Measurements from ENCODE around the gene RBP3. TPM values are rescaled to one million over a fixed set of nuclear protein-coding genes. Genes with fewer than 3 reads are reported as not detected.

RBP3 gene
- total and polyA plus RNA-seq, 8 donors, result not detected

GRCh38 chr10:47364911-47365310 lies 16.7 kb downstream of the RBP3 start:
- no peak for DNase-seq

DNA sequence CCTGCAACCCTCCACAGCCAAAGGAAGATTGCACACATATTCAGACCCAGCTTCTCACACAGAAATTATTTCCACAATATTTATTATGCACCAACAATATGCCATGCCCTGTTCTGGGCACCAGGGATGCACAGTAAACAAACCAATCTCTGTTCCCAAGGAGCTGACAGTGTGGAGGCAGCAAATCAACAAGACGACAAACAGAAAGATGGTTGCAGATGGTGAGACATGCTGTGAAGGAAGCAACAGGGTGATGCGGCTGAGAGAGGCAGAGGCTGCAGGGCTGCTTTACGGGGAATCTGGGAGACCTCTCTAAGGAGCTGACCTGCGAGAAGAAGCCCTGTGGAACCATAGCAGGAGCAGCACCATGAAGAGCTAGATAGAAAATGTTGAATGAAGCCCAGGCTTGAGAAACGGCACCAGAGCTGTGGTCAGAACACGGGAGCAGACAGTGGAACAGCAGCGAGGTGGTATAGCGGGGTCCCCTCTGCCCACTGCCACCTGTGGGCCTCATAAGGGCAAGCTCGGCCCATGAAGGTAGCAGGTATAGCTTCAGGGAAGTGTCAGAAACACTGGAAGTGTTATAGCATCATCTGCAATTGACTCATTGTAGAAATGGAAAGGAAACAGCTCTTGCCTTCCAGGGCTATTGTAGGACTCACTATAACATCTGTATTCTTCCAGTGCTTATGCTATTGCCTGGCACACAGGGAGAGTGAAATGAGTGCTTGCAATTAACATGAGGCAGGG lies 17.4 kb downstream of the RBP3 start:
- DNase-seq, result peak in 1 of 2 donors; percentile 8
- H3K36me3 ChIP-seq, result no peaks in the 10 kb centered on the region
- 87 to 93% (median 92%) methylated on average over 9 of the region's 9 CpGs for WGBS, 5 donors
- TF ChIP-seq, protein P1, sequence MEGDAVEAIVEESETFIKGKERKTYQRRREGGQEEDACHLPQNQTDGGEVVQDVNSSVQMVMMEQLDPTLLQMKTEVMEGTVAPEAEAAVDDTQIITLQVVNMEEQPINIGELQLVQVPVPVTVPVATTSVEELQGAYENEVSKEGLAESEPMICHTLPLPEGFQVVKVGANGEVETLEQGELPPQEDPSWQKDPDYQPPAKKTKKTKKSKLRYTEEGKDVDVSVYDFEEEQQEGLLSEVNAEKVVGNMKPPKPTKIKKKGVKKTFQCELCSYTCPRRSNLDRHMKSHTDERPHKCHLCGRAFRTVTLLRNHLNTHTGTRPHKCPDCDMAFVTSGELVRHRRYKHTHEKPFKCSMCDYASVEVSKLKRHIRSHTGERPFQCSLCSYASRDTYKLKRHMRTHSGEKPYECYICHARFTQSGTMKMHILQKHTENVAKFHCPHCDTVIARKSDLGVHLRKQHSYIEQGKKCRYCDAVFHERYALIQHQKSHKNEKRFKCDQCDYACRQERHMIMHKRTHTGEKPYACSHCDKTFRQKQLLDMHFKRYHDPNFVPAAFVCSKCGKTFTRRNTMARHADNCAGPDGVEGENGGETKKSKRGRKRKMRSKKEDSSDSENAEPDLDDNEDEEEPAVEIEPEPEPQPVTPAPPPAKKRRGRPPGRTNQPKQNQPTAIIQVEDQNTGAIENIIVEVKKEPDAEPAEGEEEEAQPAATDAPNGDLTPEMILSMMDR (IDR thresholded peaks at IDR 0.05), result no peak
- TF ChIP-seq POLR2A (IDR thresholded peaks at IDR 0.05), result no peak
- no peak for TF ChIP-seq POLR2AphosphoS5 (IDR thresholded peaks at IDR 0.05)
- no peak for TF ChIP-seq EP300 (IDR thresholded peaks at IDR 0.05)
- no peaks in the 10 kb centered on the region for H3K27me3 ChIP-seq
- H3K4me1 ChIP-seq, result no peaks in the 10 kb centered on the region
- H3K4me3 ChIP-seq, result no peak overlapping the region
- H3K27ac ChIP-seq, result no peak overlapping the region
- intact Hi-C loops (cut with DNase I; ENCODE audit: low total_unique reads), result no loop called here
- H3K9me3 ChIP-seq, result no peaks in the 10 kb centered on the region

More at GRCh38 chr10:47364911-47365310, 16.7 kb downstream of the RBP3 start:
- H3K27me3 ChIP-seq, result no peaks in the 10 kb centered on the region
- H3K9me3 ChIP-seq, result no peaks in the 10 kb centered on the region
- TF ChIP-seq, protein P1 (IDR thresholded peaks at IDR 0.05), result no peak
- TF ChIP-seq EP300 (IDR thresholded peaks at IDR 0.05) (no peak), POLR2A (IDR thresholded peaks at IDR 0.05) (no peak), POLR2AphosphoS5 (IDR thresholded peaks at IDR 0.05) (no peak)
- H3K4me1 ChIP-seq, result no peaks in the 10 kb centered on the region
- 84 to 93% (median 89%) methylated on average over 6 of the region's 6 CpGs for WGBS, 5 donors
- no peak overlapping the region for H3K27ac ChIP-seq
- H3K4me3 ChIP-seq, result no peak overlapping the region
- H3K36me3 ChIP-seq, result no peaks in the 10 kb centered on the region
- intact Hi-C loops (cut with DNase I; ENCODE audit: low total_unique reads), result no loop called here

DNA sequence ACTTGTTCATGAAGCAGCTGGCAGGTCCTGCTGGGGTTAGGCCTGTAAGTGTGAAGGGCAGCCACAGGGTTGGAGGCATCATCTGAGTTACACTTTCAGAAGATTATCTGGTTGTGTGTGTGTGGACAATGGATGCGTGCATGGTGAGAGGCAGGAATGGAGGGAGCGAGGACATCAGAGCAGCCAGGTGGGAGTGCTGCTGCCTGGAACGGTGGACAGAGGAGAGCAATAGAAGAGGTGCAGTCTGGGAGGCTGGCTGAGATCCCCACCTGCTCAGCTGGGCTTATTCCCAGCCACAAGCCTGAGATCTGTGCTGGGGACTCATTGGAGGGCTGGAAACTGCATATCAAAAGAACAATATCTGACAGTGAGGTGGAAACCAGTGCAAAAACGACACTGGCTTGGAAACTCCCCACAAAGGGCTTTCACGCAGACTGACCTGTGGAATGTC lies 18.0 kb downstream of the RBP3 start:
- H3K36me3 ChIP-seq, result no peaks in the 10 kb centered on the region
- H3K27ac ChIP-seq, result no peak overlapping the region
- WGBS, 5 donors, result 77 to 80% (median 79%) methylated on average over 5 of the region's 5 CpGs
- no peaks in the 10 kb centered on the region for H3K4me1 ChIP-seq
- H3K9me3 ChIP-seq, result no peaks in the 10 kb centered on the region
- H3K27me3 ChIP-seq, result no peaks in the 10 kb centered on the region
- intact Hi-C loops (cut with DNase I; ENCODE audit: low total_unique reads), result no loop called here
- peak in 1 of 2 donors; percentile 10 for DNase-seq
- TF ChIP-seq POLR2AphosphoS5 (IDR thresholded peaks at IDR 0.05) (no peak), POLR2A (IDR thresholded peaks at IDR 0.05) (no peak), EP300 (IDR thresholded peaks at IDR 0.05) (no peak)
- TF ChIP-seq, protein P1 (IDR thresholded peaks at IDR 0.05), result no peak
- no peak overlapping the region for H3K4me3 ChIP-seq

GRCh38 chr10:47366731-47367460 lies 18.7 kb downstream of the RBP3 start:
- intact Hi-C loops (cut with DNase I; ENCODE audit: low total_unique reads), result no loop called here
- 82 to 90% (median 88%) methylated on average over 8 of the region's 8 CpGs for WGBS, 5 donors
- no peaks in the 10 kb centered on the region for H3K27me3 ChIP-seq
- H3K27ac ChIP-seq, result no peak overlapping the region
- TF ChIP-seq POLR2AphosphoS5 (IDR thresholded peaks at IDR 0.05) (no peak), POLR2A (IDR thresholded peaks at IDR 0.05) (no peak), EP300 (IDR thresholded peaks at IDR 0.05) (no peak)
- TF ChIP-seq, protein P1 (IDR thresholded peaks at IDR 0.05), result no peak
- H3K4me3 ChIP-seq, result no peak overlapping the region
- H3K36me3 ChIP-seq, result no peaks in the 10 kb centered on the region
- no peaks in the 10 kb centered on the region for H3K4me1 ChIP-seq
- DNase-seq, result peak in 1 of 2 donors; percentile 11
- H3K9me3 ChIP-seq, result no peaks in the 10 kb centered on the region

Data from stomach (tissue), 9 donors.